Hematopoietic multipotent progenitor cell treated with erythropoietin and hydrocortisone succinate and interleukin-3 and kit ligand, for 6 days (in vitro differentiated cells): Measurements from ENCODE around the gene PLAAT2.
A peak's percentile ranks its signal among the peaks of the same experiment; 100 is the strongest.
"Not testable (repeated sequence)": the region's sequence is repeated elsewhere in the genome, so short reads cannot be mapped to it uniquely, and the experiment has no call there.

Source experiments
- DNase-seq: peaks from one replicate; pipeline ENCODE4 v3.0.0-alpha.2; 2015

Gene PLAAT2

DNA sequence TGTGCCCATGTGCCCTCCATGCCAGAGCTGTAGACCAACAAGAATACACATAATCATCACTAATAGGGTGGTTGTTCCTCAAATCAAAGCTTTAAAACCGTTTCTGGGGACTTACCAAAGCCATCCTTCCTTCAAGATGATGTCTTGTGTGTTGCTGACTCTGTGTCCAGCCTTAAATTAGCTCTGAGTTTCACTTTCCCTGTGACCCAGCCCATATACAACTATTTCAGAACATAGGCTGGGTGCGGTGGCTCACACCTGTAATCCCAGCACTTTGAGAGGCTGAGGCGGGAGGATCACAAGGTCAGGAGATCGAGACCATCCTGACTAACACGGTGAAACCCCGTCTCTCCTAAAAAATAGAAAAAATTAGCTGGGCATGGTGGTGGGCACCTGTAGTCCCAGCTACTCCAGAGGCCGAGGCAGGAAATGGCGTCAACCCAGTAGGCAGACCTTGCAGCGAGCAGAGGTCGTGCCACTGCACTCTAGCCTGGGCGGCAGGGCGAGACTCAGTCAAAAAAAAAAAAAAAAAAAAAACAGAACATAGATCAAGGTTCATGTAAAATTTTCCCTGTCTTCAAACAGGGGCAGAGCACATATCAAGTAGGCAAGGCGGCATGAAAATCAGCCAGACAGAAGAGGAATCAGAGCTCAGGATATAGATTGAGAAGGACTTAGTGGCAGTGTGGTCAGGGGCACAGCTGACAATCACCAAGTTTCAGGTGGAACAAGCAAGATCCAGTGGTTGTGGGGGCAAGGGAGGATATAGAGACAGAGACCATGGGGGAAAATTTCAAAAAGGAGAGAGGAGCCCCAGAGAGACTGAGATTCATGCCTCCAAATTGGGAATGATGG is at the start of gene PLAAT2:
Gene PLAAT2, minus strand, starts transcription at position 179 of the 855 bp plus-strand sequence. Its CDS starts 55 bp downstream, at position 124.
- DNase-seq, result no peak

GRCh38 chr11:63612181-63612580 is 49.0 kb upstream of the PLAAT2 start:
- no peak for DNase-seq

DNA sequence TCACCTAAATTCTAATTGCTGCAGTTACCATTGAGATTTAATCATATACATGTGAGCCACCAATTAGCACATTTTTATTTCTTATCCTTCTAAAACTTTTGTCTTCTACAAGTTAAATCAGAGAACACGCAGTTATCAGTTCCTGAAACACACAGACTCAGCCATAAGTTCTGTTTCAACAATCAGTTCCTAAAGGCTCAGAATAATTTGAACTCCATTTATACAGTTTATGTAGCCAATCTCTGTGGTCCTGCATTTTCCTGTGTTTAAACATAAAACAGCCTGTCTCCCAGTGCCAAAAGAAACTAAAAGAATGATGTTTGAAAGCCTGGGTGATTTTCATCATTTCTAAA is 48.2 kb upstream of the PLAAT2 start:
- no peak for DNase-seq

GRCh38 chr11:63610604-63611394 is 47.6 kb upstream of the PLAAT2 start:
- no peak for DNase-seq

DNA sequence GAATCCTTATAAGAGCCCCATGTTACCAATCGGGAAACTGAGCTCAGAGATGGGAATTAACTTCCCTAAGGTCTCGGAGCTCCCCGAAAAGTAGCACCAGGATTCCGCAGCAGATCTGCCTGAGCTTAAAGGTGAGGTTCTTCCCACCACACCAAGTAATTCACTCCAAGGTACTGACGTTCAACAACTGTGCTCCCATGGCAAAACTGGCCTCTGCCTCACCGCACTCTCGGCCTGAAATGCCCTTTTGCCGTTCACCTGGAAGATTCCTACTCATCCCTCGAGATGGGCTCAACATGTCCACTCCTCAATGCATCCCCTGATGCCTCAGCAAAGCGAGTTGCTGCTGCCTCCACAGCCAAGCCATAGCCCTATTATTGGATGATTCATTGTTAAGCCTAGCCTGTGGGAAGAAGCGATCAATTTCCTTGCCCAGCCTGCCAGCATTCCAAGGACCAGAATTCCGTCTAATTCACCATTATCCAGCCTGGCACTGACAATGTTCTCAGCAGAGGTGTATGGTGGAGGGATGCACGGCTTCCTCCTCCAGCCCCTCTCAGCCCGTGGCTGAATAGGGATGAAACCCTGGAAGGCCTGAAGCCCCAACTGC is 46.9 kb upstream of the PLAAT2 start:
- no peak for DNase-seq

- DNase-seq, result no peak
Observed at GRCh38 chr11:63609536-63609935, 46.4 kb upstream of the PLAAT2 start.

GRCh38 chr11:63608353-63609345 is 45.5 kb upstream of the PLAAT2 start:
- DNase-seq, result no peak

DNA sequence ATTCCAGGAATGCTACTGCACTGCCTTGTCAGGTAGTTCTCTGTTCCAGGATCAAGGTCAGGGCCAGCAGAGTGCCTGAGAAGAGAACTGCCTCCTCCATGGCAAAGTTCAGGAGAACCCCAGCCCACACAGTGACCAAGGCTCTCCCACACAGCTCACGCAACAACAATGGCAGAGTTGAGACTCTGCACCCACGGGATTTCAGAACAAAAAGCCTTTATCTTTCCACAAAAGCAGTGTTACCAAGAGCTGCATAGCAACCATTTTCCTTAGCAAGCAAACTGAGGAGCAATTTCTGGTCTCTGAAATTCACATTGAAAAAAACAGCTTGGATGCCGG is 40.0 kb upstream of the PLAAT2 start:
- no peak for DNase-seq

- DNase-seq, result not testable (repeated sequence)
Observed at GRCh38 chr11:63602290-63603179, 39.4 kb upstream of the PLAAT2 start.

GRCh38 chr11:63599211-63600122 is 36.3 kb upstream of the PLAAT2 start:
- no peak for DNase-seq

DNA sequence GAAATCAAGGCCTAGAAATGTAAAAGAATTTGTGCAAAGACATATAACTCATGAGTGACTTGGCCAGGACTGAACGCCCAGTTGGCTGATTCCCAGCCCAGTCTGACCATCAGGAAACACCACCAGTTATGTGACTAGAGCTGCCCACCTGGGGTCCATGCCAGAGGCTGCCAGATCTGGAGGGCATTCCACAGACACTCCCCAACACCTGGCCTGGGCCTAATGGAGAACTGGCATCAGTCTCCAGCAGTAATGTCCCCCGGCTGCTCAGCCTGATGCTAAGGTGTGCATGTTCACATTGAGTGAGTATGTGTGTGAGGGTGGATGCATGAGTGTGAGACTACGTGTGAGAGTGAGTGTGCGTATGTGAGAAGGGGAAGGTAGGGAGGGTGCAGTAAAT is 35.4 kb upstream of the PLAAT2 start:
- no peak for DNase-seq

- DNase-seq, result no peak
Observed at GRCh38 chr11:63595296-63595695, 32.1 kb upstream of the PLAAT2 start.

DNA sequence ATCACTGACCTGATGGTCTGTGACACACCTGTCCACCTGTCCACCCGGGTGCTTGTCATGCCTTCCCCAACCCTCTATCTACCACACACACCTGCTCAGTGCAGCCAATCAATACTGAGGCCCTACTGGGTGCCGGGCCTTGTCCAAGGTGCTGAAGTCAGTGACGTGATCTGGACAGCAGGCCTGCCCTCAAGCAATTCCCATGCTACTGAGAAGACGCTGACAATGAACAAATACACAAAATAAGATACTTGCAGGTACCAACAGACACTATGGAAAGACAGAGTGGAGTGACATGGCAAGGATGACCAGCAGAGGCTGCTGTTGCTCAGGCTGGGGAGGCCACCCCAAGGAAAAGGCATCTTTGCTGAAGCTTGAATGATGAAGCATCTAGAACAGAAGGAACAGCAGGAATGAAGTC is 29.8 kb upstream of the PLAAT2 start:
- peak; percentile 54 for DNase-seq

DNA sequence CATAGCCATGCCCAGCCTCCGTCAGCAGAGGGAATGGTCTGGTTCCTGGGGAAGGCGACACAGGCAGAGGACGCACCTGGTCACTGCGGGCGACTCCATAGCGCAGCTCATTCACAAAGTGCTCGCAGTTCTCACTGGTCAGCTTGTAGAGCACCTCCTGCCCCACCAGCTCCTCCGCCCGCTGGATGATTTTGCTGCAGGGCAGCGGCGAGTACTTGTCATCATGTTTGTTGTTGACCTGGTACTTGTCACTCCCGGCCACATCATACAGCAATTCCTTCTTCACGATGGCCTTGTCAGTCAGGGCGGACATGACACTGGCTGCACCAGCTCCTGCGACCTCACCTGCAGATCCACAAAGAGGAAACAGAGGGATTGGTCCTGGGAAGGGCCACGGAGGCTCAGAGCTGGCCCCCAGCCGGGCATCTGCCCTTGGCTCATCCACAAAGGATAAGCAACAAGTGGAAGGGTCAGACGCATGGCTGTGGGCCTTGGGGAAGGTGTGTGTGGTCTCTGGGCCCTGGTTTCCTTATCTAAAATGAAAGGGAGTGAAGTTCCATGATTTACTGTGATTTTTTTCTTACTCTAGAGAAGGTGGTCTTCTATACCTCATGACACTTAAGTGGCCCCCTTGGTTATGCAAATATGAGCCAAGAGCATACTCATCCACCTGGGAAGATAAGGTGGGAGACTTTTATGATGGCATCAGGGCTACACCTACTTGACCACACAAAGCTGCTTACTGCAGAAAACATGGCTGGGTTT is 27.0 kb upstream of the PLAAT2 start:
- no peak for DNase-seq

DNA sequence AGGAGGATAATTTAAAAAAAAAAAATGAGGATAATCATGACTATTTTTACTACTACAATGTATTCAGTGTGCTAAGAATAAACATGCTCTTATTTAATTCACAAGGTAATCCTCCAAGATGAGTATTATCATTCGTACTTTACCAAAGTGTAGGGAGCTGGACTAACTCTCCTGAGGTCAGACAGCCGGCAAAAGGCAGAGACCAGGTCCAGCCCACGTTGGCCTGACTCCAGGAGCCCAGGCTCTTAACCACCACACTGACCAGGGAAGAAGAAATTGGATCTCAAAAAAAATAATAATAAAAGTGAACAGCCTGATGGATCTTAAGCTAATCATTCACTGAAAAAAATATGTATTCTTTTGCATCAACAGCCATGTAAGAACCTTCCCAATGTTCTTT is 25.8 kb upstream of the PLAAT2 start:
- DNase-seq, result no peak

DNA sequence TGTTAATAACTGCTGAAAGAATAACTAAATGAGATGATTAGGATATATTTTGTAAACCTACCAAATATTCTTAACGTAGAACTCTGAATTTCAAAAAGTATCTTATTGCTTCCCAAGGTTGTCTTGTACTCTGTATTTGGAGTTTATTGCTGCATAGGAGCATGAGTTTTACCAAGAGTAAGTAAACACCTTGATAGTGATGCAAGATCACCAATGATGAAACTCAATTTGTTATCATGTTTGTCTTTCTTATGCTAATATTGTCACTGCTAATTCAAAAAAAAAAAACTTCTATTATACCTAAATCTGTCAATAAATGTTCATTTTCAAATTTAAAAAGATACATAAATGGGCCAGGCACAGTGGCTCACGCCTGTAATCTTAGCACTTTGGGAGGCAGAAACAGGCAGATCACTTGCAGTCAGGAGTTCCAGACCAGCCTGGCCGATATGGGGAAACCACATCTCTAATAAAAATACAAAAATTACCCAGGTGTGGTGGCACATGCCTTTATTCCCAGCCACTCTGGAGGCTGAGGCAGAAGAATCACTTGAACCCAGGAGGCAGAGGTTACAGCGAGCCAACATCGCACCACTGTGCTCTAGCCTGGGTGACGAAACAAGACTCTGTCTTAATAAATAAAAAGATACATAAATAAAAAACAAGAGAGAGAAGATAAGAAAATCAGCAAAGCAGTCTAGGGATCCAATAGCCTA is 23.4 kb upstream of the PLAAT2 start:
- DNase-seq, result no peak

GRCh38 chr11:63583357-63583677 is 20.1 kb upstream of the PLAAT2 start:
- DNase-seq, result no peak

DNA sequence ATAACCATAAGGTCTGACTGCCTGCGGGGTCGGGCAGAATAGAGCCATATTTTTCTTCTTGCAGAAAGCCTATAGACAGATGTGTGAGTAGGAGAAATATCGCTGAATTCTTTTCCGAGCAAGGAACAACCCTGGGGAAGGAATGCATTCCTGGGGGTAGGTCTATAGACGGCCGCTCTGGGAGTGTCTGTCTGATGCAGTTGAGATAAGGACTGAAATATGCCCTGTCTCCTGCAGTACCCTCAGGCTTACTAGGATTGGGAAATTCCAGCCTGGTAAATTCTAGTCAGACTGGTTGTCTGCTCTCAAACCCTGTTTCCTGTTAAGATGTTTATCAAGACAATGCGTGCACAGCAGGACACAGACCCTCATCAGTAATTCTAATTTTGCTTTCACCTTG is 18.0 kb upstream of the PLAAT2 start:
- not testable (repeated sequence) for DNase-seq

- DNase-seq, result not testable (repeated sequence)
Observed at GRCh38 chr11:63578882-63579281, 15.7 kb upstream of the PLAAT2 start.
